Vagina (tissue), 2 donors: ENCODE results near the gene ZCWPW1. TPM values are rescaled to one million over a fixed set of nuclear protein-coding genes. Genes with fewer than 3 reads are reported as not detected.
A peak's percentile ranks its signal among the peaks of the same experiment; 100 is the strongest.
"Not testable (repeated sequence)": the region's sequence is repeated elsewhere in the genome, so short reads cannot be mapped to it uniquely, and the experiment has no call there.

Experiments used
- DNase-seq, 2 donors: peaks; one replicate each; pipeline ENCODE4 v3.0.0-alpha.2; 2017; ENCODE audit errors: extremely low spot score in 2 of 2
- H3K27ac ChIP-seq: fragments of 200-600 bp; sonication (generic); one replicate; pipeline ENCODE4 v1.5.1; 2019
- H3K27me3 ChIP-seq: fragments of 200-600 bp; sonication (generic); one replicate; pipeline ENCODE4 v1.5.1; 2019
- H3K36me3 ChIP-seq, 2 donors: fragments of 200-600 bp; sonication (generic); one replicate each; pipeline ENCODE4 v1.5.1; 2017 to 2019
- H3K4me1 ChIP-seq: fragments of 200-600 bp; sonication (generic); one replicate; pipeline ENCODE4 v1.5.1; 2019
- H3K4me3 ChIP-seq, 2 donors: fragments of 200-600 bp; sonication (generic); 1 replicate in 1 of 2; 2 replicates in 1 of 2; pipeline ENCODE4 v1.5.1; 2016 to 2019
- H3K9me3 ChIP-seq: fragments of 200-600 bp; sonication (generic); one replicate; pipeline ENCODE4 v1.5.1; 2019
- POLR2A ChIP-seq, 2 donors: fragments of 450-650 bp; IDR thresholded peaks; one replicate each; pipeline ENCODE4 v1.6.1; 2017; ENCODE audit warnings: antibody characterized with exemption in 2 of 2, mild to moderate bottlenecking in 2 of 2, moderate library complexity in 2 of 2
- POLR2AphosphoS5 ChIP-seq, 2 donors: sonication (generic); formaldehyde crosslinking; IDR thresholded peaks; one replicate each; pipeline ENCODE4 v1.9.0; 2017; ENCODE audit warnings: antibody characterized with exemption in 2 of 2, mild to moderate bottlenecking in 2 of 2, low read depth in 1 of 2; ENCODE audit not compliant: insufficient read depth in 1 of 2
- intact Hi-C: fragments of 100-400 bp; cut with DNase I; formaldehyde crosslinking; loops from one replicate; pipeline ENCODE4 v1.15.1; 2023
- total RNA-seq: library from RNA; depleted of rRNA; stranded (reverse); fragments of >200 nt; gene quantifications from one replicate; pipeline ENCODE4 v1.2.3, GENCODE V29; 2016
- TF ChIP-seq, protein P1 (sequence below), 3 experiments: fragments of 450-650 bp in 2 of 3; fragments of 200-600 bp in 1 of 3; sonication (generic) in 1 of 3; IDR thresholded peaks; one replicate each; pipeline ENCODE4 v1.5.1; 2017 to 2019; ENCODE audit warnings: antibody characterized with exemption in 3 of 3, mild to moderate bottlenecking in 2 of 3, moderate library complexity in 2 of 3

The ZCWPW1 gene
- total RNA-seq, 1 donor from 2014 or later, result 5.9 TPM

DNA sequence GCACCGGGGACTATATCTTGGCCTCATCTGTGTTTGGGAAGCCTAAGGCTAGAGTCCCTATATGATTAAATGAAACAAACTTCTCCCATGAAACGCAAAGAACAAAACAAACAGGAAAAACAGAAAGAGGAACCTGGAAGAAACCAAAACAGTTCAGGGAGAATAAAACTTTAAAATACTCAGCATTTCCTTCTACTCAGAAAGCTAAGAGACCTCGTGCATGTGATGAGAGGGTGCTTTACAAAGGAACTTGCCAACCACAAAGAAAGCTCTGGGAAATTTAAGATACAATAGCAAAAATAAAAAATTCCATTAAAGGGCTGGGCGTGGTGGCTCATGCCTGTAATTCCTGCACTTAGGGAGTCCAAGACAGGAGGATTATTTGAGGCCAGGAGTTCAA is 48.3 kb downstream of the ZCWPW1 start:
- Histone ChIP-seq H3K36me3 (no peaks in the 10 kb centered on the region), H3K27me3 (no peaks in the 10 kb centered on the region), H3K4me1 (peaks cover 5% of the 10 kb centered on the region), H3K9me3 (no peaks in the 10 kb centered on the region), H3K4me3 (no peak overlapping the region), H3K27ac (no peak overlapping the region)
- intact Hi-C loops, result no loop called here
- DNase-seq, result no peak
- no peak for TF ChIP-seq POLR2A (IDR thresholded peaks at IDR 0.05)

DNA sequence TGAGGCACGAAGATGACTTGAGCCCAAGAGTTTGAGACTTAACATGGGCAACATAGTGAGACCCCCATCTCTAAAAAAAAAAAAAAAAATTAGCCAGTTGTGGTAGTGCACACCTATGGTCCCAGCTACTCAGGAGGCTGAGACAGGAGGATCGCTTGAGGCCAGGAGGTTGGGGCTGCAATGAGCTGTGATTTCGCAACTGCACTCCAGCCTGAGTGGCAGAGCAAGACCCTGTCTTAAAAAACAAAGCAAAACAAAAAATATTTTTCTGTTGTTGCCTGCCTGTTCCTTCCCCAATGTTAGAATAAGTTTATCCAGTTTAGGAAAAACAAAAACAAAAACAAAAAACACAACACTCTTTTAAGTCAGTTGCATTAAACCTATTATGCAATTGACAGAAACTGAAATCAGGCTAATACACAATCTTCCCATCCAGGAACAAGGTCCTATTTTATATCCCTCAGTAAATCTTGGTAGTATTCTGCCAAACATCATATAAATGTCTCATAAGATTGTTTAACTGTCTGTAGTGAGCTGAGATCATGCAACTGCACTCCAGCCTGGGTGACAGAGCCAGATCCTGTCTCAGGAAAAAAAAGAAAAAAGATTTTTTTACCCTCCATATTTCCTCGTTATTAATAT is 50.3 kb downstream of the ZCWPW1 start:
- Histone ChIP-seq H3K4me3 (no peak overlapping the region), H3K27me3 (no peaks in the 10 kb centered on the region), H3K9me3 (no peaks in the 10 kb centered on the region), H3K4me1 (peaks cover 5% of the 10 kb centered on the region), H3K36me3 (no peaks in the 10 kb centered on the region), H3K27ac (no peak overlapping the region)
- intact Hi-C loops, result no loop called here
- TF ChIP-seq POLR2AphosphoS5 (IDR thresholded peaks at IDR 0.05; ENCODE audit: insufficient read depth in 1 of 2, low read depth in 1 of 2) (peak in 1 of 2 donors; percentile 5), POLR2A (IDR thresholded peaks at IDR 0.05) (no peak)
- no peak for DNase-seq

DNA sequence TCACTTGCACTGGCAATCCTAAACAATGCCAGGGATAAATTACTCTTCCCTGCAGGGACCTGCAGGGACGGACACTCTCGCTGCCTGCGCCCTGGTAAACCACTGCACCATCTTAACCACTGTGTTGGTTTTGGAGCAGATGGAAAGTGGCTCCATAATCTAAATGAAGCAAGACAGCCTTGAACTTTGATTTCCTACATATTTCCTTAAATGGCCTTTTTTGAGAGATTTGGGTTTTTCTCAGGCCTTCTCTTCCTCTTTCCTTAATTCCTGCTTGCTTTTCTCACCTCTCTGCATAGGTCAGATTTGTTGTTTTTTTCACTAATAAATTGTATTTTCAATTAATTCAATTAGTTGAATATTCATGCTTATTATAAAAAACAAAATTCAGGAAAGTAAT is 52.4 kb downstream of the ZCWPW1 start:
- intact Hi-C loops, result no loop called here
- no peak for TF ChIP-seq POLR2AphosphoS5 (IDR thresholded peaks at IDR 0.05; ENCODE audit: insufficient read depth in 1 of 2, low read depth in 1 of 2)
- no peak for TF ChIP-seq POLR2A (IDR thresholded peaks at IDR 0.05)
- TF ChIP-seq, protein P1, sequence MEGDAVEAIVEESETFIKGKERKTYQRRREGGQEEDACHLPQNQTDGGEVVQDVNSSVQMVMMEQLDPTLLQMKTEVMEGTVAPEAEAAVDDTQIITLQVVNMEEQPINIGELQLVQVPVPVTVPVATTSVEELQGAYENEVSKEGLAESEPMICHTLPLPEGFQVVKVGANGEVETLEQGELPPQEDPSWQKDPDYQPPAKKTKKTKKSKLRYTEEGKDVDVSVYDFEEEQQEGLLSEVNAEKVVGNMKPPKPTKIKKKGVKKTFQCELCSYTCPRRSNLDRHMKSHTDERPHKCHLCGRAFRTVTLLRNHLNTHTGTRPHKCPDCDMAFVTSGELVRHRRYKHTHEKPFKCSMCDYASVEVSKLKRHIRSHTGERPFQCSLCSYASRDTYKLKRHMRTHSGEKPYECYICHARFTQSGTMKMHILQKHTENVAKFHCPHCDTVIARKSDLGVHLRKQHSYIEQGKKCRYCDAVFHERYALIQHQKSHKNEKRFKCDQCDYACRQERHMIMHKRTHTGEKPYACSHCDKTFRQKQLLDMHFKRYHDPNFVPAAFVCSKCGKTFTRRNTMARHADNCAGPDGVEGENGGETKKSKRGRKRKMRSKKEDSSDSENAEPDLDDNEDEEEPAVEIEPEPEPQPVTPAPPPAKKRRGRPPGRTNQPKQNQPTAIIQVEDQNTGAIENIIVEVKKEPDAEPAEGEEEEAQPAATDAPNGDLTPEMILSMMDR (IDR thresholded peaks at IDR 0.05), result no peak
- Histone ChIP-seq H3K36me3 (no peaks in the 10 kb centered on the region), H3K9me3 (no peaks in the 10 kb centered on the region), H3K4me3 (no peak overlapping the region), H3K27me3 (no peaks in the 10 kb centered on the region), H3K27ac (no peak overlapping the region), H3K4me1 (peaks cover 9% of the 10 kb centered on the region)
- DNase-seq, result no peak

DNA sequence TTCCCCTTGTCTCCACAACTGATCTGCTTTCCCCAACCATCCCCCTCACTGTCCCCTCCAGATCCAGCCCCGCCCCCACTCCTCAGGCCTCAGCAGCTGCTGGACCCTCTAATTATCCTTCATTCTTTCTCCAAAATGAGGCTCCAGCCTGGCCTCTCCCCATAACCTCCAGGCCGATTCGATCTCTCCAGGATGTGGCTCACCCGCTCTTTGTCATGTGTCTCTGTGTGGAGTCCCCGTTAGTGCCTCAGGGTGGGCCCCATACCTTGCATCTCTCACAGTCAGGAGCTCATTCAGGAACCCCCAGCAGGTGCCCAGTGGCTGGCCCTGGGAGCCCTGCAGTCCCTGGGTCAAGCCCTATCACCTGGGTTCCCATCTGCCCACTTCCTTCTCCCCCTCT is 53.9 kb downstream of the ZCWPW1 start:
- no peak overlapping the region for H3K27ac ChIP-seq
- peaks cover 9% of the 10 kb centered on the region for H3K4me1 ChIP-seq
- no peaks in the 10 kb centered on the region for H3K36me3 ChIP-seq
- no peak overlapping the region for H3K4me3 ChIP-seq
- intact Hi-C loops, result no loop called here
- no peaks in the 10 kb centered on the region for H3K27me3 ChIP-seq
- DNase-seq, result no peak
- H3K9me3 ChIP-seq, result no peaks in the 10 kb centered on the region
- TF ChIP-seq POLR2A (IDR thresholded peaks at IDR 0.05) (no peak), POLR2AphosphoS5 (IDR thresholded peaks at IDR 0.05; ENCODE audit: insufficient read depth in 1 of 2, low read depth in 1 of 2) (no peak)
- TF ChIP-seq, protein P1 (IDR thresholded peaks at IDR 0.05), result no peak

DNA sequence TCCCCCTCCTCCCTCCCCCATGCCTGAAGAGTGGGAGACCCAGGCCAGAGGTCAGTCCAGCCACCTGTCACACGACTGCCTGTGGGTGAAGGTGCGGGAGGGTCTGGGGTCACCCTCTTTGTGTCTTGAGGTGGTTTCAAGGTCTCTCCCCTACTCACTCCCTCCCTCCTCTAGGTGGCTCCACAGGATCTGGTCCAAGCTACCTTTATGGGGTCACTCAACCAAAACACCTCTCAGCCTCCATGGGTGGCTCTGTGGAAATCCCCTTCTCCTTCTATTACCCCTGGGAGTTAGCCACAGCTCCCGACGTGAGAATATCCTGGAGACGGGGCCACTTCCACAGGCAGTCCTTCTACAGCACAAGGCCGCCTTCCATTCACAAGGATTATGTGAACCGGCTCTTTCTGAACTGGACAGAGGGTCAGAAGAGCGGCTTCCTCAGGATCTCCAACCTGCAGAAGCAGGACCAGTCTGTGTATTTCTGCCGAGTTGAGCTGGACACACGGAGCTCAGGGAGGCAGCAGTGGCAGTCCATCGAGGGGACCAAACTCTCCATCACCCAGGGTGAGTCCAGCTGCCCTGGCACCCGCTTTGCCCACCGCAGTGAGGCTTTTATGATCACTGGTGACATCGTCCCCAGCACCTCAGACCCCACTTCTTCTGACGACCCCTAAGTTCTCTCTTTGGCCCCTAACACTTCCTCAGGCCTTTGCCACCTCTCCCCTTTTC is 54.5 kb downstream of the ZCWPW1 start:
- intact Hi-C loops, H3K27me3 ChIP-seq, H3K27ac ChIP-seq, DNase-seq, H3K36me3 ChIP-seq, H3K9me3 ChIP-seq, H3K4me3 ChIP-seq, H3K4me1 ChIP-seq: not testable (repeated sequence)

DNA sequence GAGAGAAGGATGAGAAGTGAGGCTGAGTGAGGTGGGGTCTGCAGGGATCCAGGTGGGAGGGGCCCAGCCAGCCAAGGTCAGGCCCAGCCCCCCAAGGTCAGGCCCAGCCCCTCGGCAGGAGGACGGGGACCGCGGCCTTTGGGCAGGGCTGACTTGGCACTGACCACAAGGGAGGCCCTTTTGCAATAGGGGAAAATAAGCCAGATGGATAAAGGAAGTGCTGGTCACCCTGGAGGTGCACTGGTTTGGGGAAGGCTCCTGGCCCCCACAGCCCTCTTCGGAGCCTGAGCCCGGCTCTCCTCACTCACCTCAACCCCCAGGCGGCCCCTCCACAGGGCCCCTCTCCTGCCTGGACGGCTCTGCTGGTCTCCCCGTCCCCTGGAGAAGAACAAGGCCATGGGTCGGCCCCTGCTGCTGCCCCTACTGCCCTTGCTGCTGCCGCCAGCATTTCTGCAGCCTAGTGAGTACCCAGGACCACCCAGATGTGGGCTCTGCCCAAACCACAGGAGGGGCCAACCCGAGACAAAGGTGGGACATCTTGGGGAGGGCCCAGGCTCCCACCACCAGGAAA is 55.2 kb downstream of the ZCWPW1 start, which contains the start of gene PILRA:
TSS of gene PILRA (plus strand) at position 227 of the 571 bp plus-strand sequence. CDS start at position 397, 170 bp downstream.
- TF ChIP-seq POLR2AphosphoS5 (IDR thresholded peaks at IDR 0.05; ENCODE audit: insufficient read depth in 1 of 2, low read depth in 1 of 2) (peak in 1 of 2 donors; percentile 23), POLR2A (IDR thresholded peaks at IDR 0.05) (no peak)
- TF ChIP-seq, protein P1 (IDR thresholded peaks at IDR 0.05), result no peak
- no peak within 1 kb of the TSS for H3K4me3 ChIP-seq
- DNase-seq, result no peak
- H3K36me3 ChIP-seq, result no peaks in the 10 kb centered on the region
- no peaks in the 10 kb centered on the region for H3K27me3 ChIP-seq
- H3K4me1 ChIP-seq, result peaks cover 4% of the 10 kb centered on the region
- intact Hi-C loops, result no loop called here
- H3K9me3 ChIP-seq, result no peaks in the 10 kb centered on the region
- no peak within 1 kb of the TSS for H3K27ac ChIP-seq
